DND-41 (cell line): ENCODE data around the gene MED12L.

Experiments
- ATAC-seq: fragments of 200-7000 bp; cut with Tn5 transposase; 3 replicates; pipeline ENCODE4 v1.9.1; 2021; ENCODE audit warnings: low read depth; ENCODE audit not compliant: insufficient read depth
- DNase-seq: peaks from one replicate; pipeline ENCODE4 v3.0.0-alpha.2; 2020
- H2AFZ ChIP-seq: 2 replicates; pipeline ENCODE4 v1.6.0; 2012; ENCODE audit warnings: low read depth, low read length
- H3K27ac ChIP-seq: 2 replicates; pipeline ENCODE4 v1.5.1; 2012; ENCODE audit warnings: low read length, inconsistent platforms
- H3K27me3 ChIP-seq: fragments of 200-600 bp; sonication (generic); 2 replicates; pipeline ENCODE4 v1.6.0; 2012; ENCODE audit warnings: low read length, mild to moderate bottlenecking, inconsistent platforms; ENCODE audit not compliant: insufficient read depth, poor library complexity
- H3K36me3 ChIP-seq: 2 replicates; pipeline ENCODE4 v1.5.1; 2012; ENCODE audit warnings: low read length, inconsistent platforms; ENCODE audit not compliant: insufficient read depth
- H3K4me1 ChIP-seq: 2 replicates; pipeline ENCODE4 v1.5.1; 2012; ENCODE audit warnings: mild to moderate bottlenecking, low read length; ENCODE audit not compliant: insufficient read depth
- H3K4me2 ChIP-seq: 2 replicates; pipeline ENCODE4 v1.6.0; 2012; ENCODE audit warnings: mild to moderate bottlenecking, moderate library complexity, low read length, inconsistent platforms; ENCODE audit not compliant: insufficient read depth
- H3K4me3 ChIP-seq, 2 experiments: fragments of 200-600 bp in 1 of 2; shearing (Covaris generic) in 1 of 2; 2 replicates each; pipeline ENCODE4 v1.5.1; 2012 to 2016; ENCODE audit warnings: inconsistent platforms in 2 of 2, low read length in 2 of 2, mild to moderate bottlenecking in 2 of 2, low read depth in 1 of 2, moderate library complexity in 1 of 2
- H3K79me2 ChIP-seq: 2 replicates; pipeline ENCODE4 v1.6.0; 2012; ENCODE audit warnings: low read length, inconsistent platforms; ENCODE audit not compliant: insufficient read depth
- H3K9ac ChIP-seq: 2 replicates; pipeline ENCODE4 v1.6.0; 2012; ENCODE audit warnings: low read depth, mild to moderate bottlenecking, inconsistent platforms, low read length, moderate library complexity
- H3K9me3 ChIP-seq: 2 replicates; pipeline ENCODE4 v1.5.1; 2012; ENCODE audit warnings: low read length, moderate library complexity, mild to moderate bottlenecking, inconsistent platforms; ENCODE audit not compliant: insufficient read depth, severe bottlenecking
- H4K20me1 ChIP-seq: 2 replicates; pipeline ENCODE4 v1.6.0; 2012; ENCODE audit warnings: low read length; ENCODE audit not compliant: insufficient read depth
- CTCF ChIP-seq: IDR thresholded peaks from 2 replicates; pipeline ENCODE4 v1.5.1; 2012; ENCODE audit warnings: borderline replicate concordance, low read length, moderate library complexity, mild to moderate bottlenecking; ENCODE audit not compliant: poor library complexity, severe bottlenecking; ENCODE audit errors: extremely low read depth
- EZH2 ChIP-seq: IDR thresholded peaks from 3 replicates; pipeline ENCODE4 v1.6.1; 2012; ENCODE audit warnings: borderline replicate concordance, low read depth, mild to moderate bottlenecking, moderate library complexity, low read length, inconsistent platforms; ENCODE audit not compliant: severe bottlenecking

MED12L gene

DNA sequence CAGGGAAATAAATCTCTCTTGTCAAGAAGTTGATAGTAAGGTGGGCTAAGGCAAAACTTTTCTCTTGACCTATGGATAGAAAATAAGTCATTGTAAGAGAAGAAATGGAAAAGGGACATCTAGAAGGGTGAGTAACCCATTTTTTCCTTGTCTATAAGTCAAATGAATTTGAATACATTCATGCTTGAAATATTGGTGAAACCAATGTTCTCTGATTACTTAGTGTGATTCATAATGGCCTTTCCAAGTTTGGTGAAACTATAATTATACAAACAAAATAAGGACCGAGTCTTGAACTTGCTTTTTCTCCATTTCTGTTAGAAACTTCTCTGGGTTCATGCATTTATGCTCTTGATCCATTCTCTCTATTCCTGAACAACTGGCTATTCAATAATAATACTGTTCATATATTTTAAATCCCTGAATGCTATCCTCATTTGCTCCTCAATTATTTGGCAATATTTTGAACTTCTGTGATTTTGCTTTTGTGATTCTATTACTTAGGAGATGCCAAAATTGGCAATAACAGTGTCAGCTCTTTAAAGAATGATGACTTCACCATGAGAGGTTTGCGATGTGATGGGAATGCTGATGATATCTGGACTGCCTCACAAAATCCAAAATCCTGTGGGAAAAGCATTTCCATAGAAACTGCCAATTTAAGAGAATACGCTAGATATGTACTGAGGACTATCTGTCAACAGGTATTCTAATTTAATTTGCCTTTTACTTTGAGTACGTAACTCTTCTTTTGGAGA, 286.8 kb downstream of the MED12L start:
- H3K79me2 ChIP-seq = no peaks in the 10 kb centered on the region
- H3K36me3 ChIP-seq = no peaks in the 10 kb centered on the region
- no peaks in the 10 kb centered on the region for H3K4me1 ChIP-seq
- ATAC-seq (no peak), DNase-seq (no peak)
- TF ChIP-seq EZH2 = no peak
- no peaks in the 10 kb centered on the region for H3K9me3 ChIP-seq
- no peaks in the 10 kb centered on the region for H3K27me3 ChIP-seq
- H3K9ac ChIP-seq = no peak overlapping the region
- no peak overlapping the region for H3K4me3 ChIP-seq
- no peaks in the 10 kb centered on the region for H4K20me1 ChIP-seq
- H2AFZ ChIP-seq = no peak overlapping the region
- no peak overlapping the region for H3K27ac ChIP-seq
- no peak overlapping the region for H3K4me2 ChIP-seq

DNA sequence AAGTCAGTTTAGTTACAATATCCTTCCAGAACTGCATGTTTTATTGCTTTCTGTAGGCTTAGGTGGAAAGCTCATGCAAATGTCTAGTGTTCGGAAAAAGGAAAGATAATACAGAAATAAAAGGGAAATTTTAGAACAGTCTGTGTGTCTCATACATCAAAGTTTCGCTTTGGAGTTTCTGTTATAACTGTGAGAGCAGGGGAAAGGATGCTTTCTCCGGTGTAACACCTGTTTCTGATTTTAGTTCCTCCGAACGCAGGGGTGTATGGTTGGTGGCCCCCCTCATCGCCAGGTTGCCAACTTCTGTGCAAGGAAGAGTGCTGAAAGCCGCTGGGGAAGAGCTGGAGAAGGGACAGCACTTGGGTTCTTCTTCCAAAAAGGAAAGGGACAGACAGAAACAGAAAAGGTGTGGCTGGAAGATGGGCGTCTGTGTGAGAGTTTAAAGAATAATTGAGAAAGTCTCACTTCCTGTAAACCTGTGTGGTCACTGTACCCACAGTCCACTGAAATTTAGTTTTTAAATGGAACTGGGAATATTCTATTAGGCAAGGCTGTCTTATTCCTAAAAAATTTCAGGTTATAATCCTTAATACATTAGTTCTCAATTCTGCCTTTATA, 292.4 kb downstream of the MED12L start:
- Histone ChIP-seq H3K9ac (no peak overlapping the region), H3K27ac (no peak overlapping the region), H3K27me3 (no peaks in the 10 kb centered on the region), H3K4me3 (no peak overlapping the region), H3K79me2 (no peaks in the 10 kb centered on the region), H3K9me3 (no peaks in the 10 kb centered on the region), H3K4me2 (no peak overlapping the region), H3K4me1 (no peaks in the 10 kb centered on the region), H4K20me1 (no peaks in the 10 kb centered on the region), H3K36me3 (no peaks in the 10 kb centered on the region), H2AFZ (no peak overlapping the region)
- no peak for TF ChIP-seq EZH2
- TF ChIP-seq CTCF = no peak
- DNase-seq = no peak
- no peak for ATAC-seq

DNA sequence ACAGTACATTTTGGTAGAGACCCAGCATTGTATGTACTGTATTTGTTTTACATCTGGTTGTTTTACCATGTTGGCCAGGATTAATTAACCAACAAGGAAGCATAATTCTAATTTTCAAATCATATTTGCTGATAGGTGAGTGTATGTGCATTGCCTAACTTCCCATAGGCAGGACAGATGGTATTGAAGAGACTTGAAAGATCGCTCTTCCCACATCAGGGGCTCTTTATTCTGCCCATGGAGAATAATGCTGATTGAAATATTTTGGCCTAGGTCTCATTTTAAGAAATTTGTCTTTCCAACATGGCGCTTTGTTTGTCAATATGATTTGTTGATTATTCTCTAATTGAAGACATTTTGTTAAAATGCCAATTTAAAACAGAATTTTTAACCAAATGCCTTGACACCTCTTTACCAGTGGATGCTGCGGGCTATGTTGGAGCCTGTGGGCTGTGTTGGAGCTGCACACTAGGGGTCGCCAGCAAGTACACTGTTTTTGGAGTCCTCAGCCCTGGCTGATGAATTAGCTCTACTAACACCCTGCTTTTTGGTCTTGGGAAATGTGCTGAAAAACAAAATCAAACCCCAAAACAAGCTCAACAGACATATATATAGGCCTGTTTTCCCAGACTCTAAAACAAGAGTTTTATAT, 293.7 kb downstream of the MED12L start:
- H3K36me3 ChIP-seq = no peaks in the 10 kb centered on the region
- DNase-seq = peak; percentile 24
- H3K79me2 ChIP-seq = no peaks in the 10 kb centered on the region
- H3K27me3 ChIP-seq = no peaks in the 10 kb centered on the region
- H2AFZ ChIP-seq = no peak overlapping the region
- H3K9me3 ChIP-seq = no peaks in the 10 kb centered on the region
- no peak overlapping the region for H3K4me3 ChIP-seq
- no peak overlapping the region for H3K27ac ChIP-seq
- TF ChIP-seq CTCF (peak; percentile 56), EZH2 (no peak)
- H3K4me2 ChIP-seq = no peak overlapping the region
- H3K9ac ChIP-seq = no peak overlapping the region
- no peaks in the 10 kb centered on the region for H4K20me1 ChIP-seq
- ATAC-seq = peak; percentile 71; the same call in 2 of the 3 replicates
- H3K4me1 ChIP-seq = no peaks in the 10 kb centered on the region; the same call in 1 of the 2 replicates

DNA sequence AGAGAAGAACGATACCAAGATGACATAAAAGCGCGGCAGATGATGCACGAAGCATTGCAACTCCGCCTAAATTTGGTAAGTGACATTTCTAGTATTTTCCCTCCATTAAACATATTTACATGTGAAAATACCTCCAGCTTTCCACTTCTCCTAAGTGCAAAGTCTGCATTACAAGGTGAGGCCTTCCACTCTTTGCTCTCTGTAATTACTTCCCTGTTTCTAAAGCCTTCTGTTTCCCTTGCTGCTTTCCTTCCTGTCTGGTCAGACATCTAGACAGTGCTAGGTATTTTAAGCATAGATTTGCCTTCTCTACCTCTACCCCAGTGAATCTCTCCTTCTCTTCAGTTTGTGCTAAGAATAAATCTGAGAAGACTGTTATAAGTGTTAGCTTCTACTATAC, 297.2 kb downstream of the MED12L start:
- Histone ChIP-seq H3K36me3 (no peaks in the 10 kb centered on the region), H3K9ac (no peak overlapping the region), H3K79me2 (no peaks in the 10 kb centered on the region), H3K9me3 (no peaks in the 10 kb centered on the region), H2AFZ (no peak overlapping the region), H3K4me1 (no peaks in the 10 kb centered on the region; the same call in 1 of the 2 replicates), H3K27ac (no peak overlapping the region), H3K27me3 (no peaks in the 10 kb centered on the region), H3K4me3 (no peak overlapping the region), H3K4me2 (no peak overlapping the region), H4K20me1 (no peaks in the 10 kb centered on the region)
- no peak for TF ChIP-seq CTCF
- no peak for TF ChIP-seq EZH2
- DNase-seq = no peak
- ATAC-seq = no peak
